HG02798 (cell line): ENCODE results near the gene PHF3.

ENCODE experiments used
- ATAC-seq: cut with Tn5 transposase; IDR thresholded peaks from one replicate; pipeline ENCODE4 v1.9.1; 2021; ENCODE audit warnings: mild to moderate bottlenecking; ENCODE audit not compliant: unreplicated experiment, poor library complexity

Gene PHF3

DNA sequence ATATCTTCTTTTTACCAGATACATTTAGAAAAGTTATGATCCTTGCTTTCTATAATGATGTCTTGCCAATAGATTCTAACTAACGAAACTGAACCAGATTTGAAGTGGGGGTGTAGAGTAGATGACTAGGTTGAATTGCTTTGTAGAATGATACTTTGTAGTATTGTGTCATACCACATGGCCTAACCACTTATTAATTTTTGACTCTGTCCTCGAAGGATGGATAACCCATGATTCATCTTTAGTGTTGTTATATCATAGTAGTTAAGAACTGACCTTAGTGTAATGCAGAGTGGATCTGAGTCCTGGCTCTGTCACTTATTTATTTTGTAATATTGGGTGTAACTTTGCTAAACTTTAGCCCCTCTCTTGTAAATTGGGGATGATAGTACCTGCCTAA, 4.5 kb downstream of the PHF3 start:
- ATAC-seq: no peak

DNA sequence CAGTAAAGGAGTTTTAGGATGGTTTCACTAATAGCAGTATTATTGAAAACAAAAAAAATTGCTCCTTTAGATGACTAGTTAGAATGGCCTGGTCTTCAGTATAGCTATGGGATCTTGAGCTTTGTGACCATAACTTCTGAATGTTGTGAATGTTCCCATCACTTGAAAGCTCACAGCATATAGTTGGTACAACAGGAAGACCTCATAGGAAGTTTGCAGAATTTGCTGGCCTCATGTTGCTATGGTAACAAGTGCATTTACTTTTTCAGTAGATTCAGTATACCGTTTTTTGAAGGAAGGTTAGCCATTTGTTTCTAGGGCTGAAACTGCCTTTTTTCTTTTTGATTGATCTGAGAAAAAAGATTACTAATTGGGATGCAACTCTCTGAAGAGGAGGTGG, 8.3 kb downstream of the PHF3 start:
- ATAC-seq: no peak

- ATAC-seq: no peak
These were observed 9.2 kb downstream of the PHF3 start for GRCh38 chr6:63644668-63645326.

- no peak for ATAC-seq
These were observed 13.7 kb downstream of the PHF3 start for GRCh38 chr6:63649269-63649668.

- no peak for ATAC-seq
These were observed 14.3 kb downstream of the PHF3 start for GRCh38 chr6:63649847-63650265.

DNA sequence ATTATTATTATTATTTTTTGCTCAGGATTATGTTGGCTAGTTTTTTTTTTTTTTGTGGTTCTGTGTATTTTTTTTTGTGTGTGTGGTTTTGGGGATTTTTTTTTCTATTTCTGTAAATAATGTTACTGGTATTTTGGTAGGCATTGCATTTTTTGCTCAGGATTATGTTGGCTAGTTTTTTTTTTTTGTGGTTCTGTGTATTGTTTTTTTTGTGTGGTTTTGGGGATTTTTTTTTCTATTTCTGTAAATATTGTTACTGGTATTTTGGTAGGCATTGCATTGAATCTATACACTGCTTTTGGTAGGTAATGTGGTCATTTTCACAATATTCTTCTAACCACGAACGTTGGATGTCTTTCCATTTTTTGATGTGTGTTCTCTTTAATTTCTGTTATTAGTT, 17.4 kb downstream of the PHF3 start:
- no peak for ATAC-seq

GRCh38 chr6:63660757-63661156, 25.2 kb downstream of the PHF3 start:
- no peak for ATAC-seq

GRCh38 chr6:63661769-63662168, 26.2 kb downstream of the PHF3 start:
- ATAC-seq: no peak

- ATAC-seq: no peak
These were observed 27.7 kb downstream of the PHF3 start for GRCh38 chr6:63663147-63663955.

- no peak for ATAC-seq
These were observed 28.3 kb downstream of the PHF3 start for GRCh38 chr6:63663956-63664281.

DNA sequence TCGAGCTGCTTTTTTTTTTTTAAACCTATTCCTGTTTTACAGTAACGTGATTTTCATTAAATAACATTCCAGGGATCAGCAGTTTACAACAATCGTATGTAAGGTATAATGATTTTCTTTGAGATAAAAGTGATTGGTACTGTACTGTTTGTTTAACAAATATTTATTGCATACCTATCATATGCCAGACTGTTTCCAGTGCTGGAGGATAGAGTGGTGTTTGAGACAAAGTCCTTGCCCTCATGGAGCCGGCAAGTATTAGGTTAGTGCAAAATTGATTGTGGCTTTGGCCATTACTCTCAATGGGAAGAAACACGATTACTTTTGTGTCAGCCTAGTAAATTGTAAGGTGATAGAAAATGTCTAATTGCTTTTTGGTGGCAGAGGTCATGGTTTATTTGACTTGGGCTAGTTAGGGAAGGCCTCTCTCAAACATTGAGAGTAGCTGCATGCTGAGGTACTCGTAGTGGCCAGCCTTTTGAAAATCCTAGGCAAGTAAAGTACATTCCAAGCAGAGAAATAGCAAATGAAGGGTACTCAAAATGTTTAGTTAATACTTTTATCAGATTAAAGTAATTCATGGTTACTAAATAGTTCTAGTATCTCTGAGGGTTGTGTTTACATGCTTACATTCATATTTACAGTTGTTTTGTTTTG, 35.6 kb downstream of the PHF3 start:
- ATAC-seq: no peak

GRCh38 chr6:63672582-63673129, 37.1 kb downstream of the PHF3 start:
- ATAC-seq: no peak

DNA sequence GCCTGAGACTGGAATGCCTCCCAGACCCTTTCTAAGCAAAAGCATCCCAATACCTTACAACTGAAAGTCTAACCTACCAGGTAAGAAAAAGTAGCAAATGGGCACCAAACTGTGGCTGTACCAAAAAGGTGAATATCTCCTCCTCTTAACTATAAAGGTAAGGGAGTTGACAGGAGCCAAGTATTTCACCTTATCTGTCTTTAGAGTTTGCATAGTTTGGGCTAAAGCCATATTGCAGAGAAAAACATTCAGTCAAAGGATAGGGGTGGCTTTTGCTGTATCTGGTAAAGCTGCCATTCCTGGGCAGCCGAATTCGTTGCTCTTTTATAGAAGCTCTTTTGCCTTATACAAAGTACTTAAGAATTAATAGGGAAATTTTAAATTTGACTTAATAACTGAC, 38.1 kb downstream of the PHF3 start:
- no peak for ATAC-seq

GRCh38 chr6:63674635-63675034, 39.0 kb downstream of the PHF3 start:
- no peak for ATAC-seq

- no peak for ATAC-seq
These were observed 39.5 kb downstream of the PHF3 start for GRCh38 chr6:63675138-63675537.

DNA sequence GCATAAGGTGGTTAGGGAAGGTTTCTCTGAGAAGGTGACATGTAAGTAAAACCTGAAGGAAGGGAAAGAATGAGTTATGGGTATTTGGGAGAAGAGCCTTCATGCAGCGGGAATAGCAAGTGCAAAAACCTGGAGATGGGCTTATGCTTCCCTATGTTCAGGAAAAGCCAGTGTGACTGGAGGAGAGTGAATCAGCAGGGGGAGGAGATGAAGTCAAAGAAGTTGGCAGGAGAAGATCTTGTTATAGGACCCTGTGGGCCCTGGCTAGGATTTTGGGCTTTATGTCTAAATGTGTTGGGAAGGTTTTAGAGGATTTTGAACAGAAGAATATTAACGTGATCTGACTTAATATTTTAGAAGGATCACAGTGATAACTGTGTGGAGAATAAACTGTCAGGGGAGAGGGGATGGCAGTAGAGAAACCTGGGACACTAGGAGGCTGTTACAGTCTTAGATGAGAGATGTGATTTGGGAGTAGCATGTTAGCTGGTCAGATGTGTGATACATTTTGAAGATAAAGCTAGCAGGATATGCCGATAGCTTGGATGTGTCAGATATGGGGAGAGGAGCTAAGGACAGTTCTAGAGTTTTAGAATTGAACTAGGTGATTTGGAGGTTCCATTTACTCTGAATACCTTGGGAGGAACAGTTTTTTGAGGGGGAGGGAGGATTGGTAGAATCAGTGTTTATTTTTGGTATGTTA, 41.0 kb downstream of the PHF3 start:
- ATAC-seq: no peak

- no peak for ATAC-seq
These were observed 41.7 kb downstream of the PHF3 start for GRCh38 chr6:63677282-63677681.

GRCh38 chr6:63683071-63683603, 47.5 kb downstream of the PHF3 start:
- ATAC-seq: no peak

GRCh38 chr6:63685446-63686379, 50.1 kb downstream of the PHF3 start:
- peak; percentile 82 for ATAC-seq
